ENCODE results near the gene PLXNC1. TPM values are rescaled to one million over a fixed set of nuclear protein-coding genes. Genes with fewer than 3 reads are reported as not detected.

Gene PLXNC1
- total and polyA plus RNA-seq, 9 of the 15 experiments (the other 6 are each of a cell fraction or from before 2014, with no cell fraction given): 0.08 to 0.87 (median 0.28) TPM

GRCh38 chr12:94148739-94149118 is 352 bp downstream of the PLXNC1 start:
- in situ Hi-C loops (cut with MboI): no loop called here
- ChIA-PET CTCF (ENCODE audit: low intra/inter-chr PET ratio) (interaction anchor here (0.7 kb wide), 1 partner anchor 374 kb away, joined by 3 read pairs; no protein-coding TSS in a partner anchor), POLR2A (no interaction called here)
- Histone ChIP-seq H2AFZ (ENCODE audit: low read depth, low read length) (no peak overlapping the region), H3K79me2 (ENCODE audit: control insufficient read depth, insufficient read depth, low read length) (no peaks in the 10 kb centered on the region), H3K4me3 (no peak overlapping the region), H3K9me1 (ENCODE audit: control insufficient read depth, insufficient read depth, low read length) (no peaks in the 10 kb centered on the region), H4K20me1 (replicated peaks; ENCODE audit: control insufficient read depth, insufficient read depth, low read length) (no peaks in the 10 kb centered on the region), H3K4me2 (ENCODE audit: insufficient read depth, low read length) (no peak overlapping the region), H3K27ac (ENCODE audit: extremely low read depth, low read depth, low read length) (no peak overlapping the region), H3K9me3 (replicated peaks; ENCODE audit: control insufficient read depth, insufficient read depth, low read depth, low read length) (no peaks in the 10 kb centered on the region), H3K36me3 (ENCODE audit: control insufficient read depth, insufficient read depth, low read length) (no peaks in the 10 kb centered on the region), H3K9ac (ENCODE audit: insufficient read depth in 1 of 2, low read depth in 2 of 2, low read length in 2 of 2) (no peak overlapping the region), H3K4me1 (replicated peaks in 1 of 2; ENCODE audit: control insufficient read depth in 2 of 2, insufficient read depth in 2 of 2, low read length in 2 of 2) (peaks cover 9 to 19% of the 10 kb centered on the region in 2 experiments; a peak in 4 of 5 replicates), H3K27me3 (ENCODE audit: control insufficient read depth in 2 of 2, insufficient read depth in 2 of 2, low read length in 2 of 2) (peaks cover 24 to 51% of the 10 kb centered on the region in 2 experiments; a peak in 4 of 5 replicates)
- BruUV-seq (replicated peaks): no TSS peak
- ATAC-seq: no peak
- WGBS (ENCODE audit: insufficient coverage, low coverage, missing lambda C conversion rate): 39% methylated on average over 4 of the region's 62 CpGs
- TF ChIP-seq TRIM25 (IDR thresholded peaks at IDR 0.05; ENCODE audit: borderline replicate concordance) (no peak), HMGN3 (IDR thresholded peaks at IDR 0.05; ENCODE audit: borderline replicate concordance, extremely low read depth, insufficient read length, low read depth, low read length) (no peak), ZNF79 (CRISPR knock-in tag; IDR thresholded peaks at IDR 0.05; ENCODE audit: low read depth) (no peak)
- intact Hi-C loops (cut with micrococcal nuclease): no loop called here
- DNase-seq (ENCODE audit: extremely low read depth in 1 of 4, low spot score in 3 of 4): no peak
- FAIRE-seq: no peak

Data from K562 (cell line).